GM23248 (cell line): ENCODE measurements around the gene GTF2I. TPM values are rescaled to one million over a fixed set of nuclear protein-coding genes. Genes with fewer than 3 reads are reported as not detected.

Experiments used
- DNase-seq: peaks from one replicate; pipeline ENCODE4 v3.0.0-alpha.2; 2015
- H2AFZ ChIP-seq: fragments of 200-600 bp; sonication (generic); 2 replicates; pipeline ENCODE4 v1.6.1; 2016; ENCODE audit warnings: antibody characterized with exemption
- H3F3A ChIP-seq: fragments of 200-600 bp; sonication (generic); 2 replicates; pipeline ENCODE4 v1.6.1; 2016; ENCODE audit warnings: mild to moderate bottlenecking, antibody characterized with exemption, mixed run types; ENCODE audit not compliant: insufficient read depth
- H3K27ac ChIP-seq: fragments of 200-600 bp; sonication (generic); 2 replicates; pipeline ENCODE4 v1.5.1; 2016; ENCODE audit warnings: mild to moderate bottlenecking
- H3K27me3 ChIP-seq: fragments of 200-600 bp; sonication (generic); replicated peaks from 2 replicates; pipeline ENCODE4 v1.6.1; 2016; ENCODE audit warnings: mild to moderate bottlenecking; ENCODE audit not compliant: insufficient read depth
- H3K36me3 ChIP-seq: fragments of 200-600 bp; sonication (generic); 2 replicates; pipeline ENCODE4 v1.6.1; 2016; ENCODE audit warnings: low read depth, mild to moderate bottlenecking
- H3K4me1 ChIP-seq: fragments of 200-600 bp; sonication (generic); 2 replicates; pipeline ENCODE4 v1.6.1; 2016; ENCODE audit warnings: mild to moderate bottlenecking; ENCODE audit not compliant: insufficient read depth
- H3K4me2 ChIP-seq: fragments of 200-600 bp; sonication (generic); one replicate; pipeline ENCODE4 v1.6.1; 2016; ENCODE audit warnings: mild to moderate bottlenecking; ENCODE audit not compliant: unreplicated experiment
- H3K4me3 ChIP-seq: fragments of 200-600 bp; sonication (generic); 2 replicates; pipeline ENCODE4 v1.5.1; 2016; ENCODE audit warnings: mild to moderate bottlenecking
- H3K79me2 ChIP-seq: fragments of 200-600 bp; sonication (generic); 2 replicates; pipeline ENCODE4 v1.6.1; 2016; ENCODE audit warnings: mild to moderate bottlenecking; ENCODE audit not compliant: insufficient read depth
- H3K9ac ChIP-seq: fragments of 200-600 bp; sonication (generic); 2 replicates; pipeline ENCODE4 v1.6.1; 2016; ENCODE audit warnings: mild to moderate bottlenecking
- H3K9me2 ChIP-seq: fragments of 200-600 bp; sonication (generic); 2 replicates; pipeline ENCODE4 v1.6.1; 2016; ENCODE audit warnings: mixed run types, mild to moderate bottlenecking, moderate library complexity; ENCODE audit not compliant: insufficient read depth
- H3K9me3 ChIP-seq: fragments of 200-600 bp; sonication (generic); one replicate; pipeline ENCODE4 v1.6.1; 2017; ENCODE audit warnings: low read depth
- H4K20me1 ChIP-seq: fragments of 200-600 bp; sonication (generic); 2 replicates; pipeline ENCODE4 v1.6.0; 2016; ENCODE audit not compliant: insufficient read depth
- EZH2 ChIP-seq: fragments of 200-600 bp; sonication (generic); IDR thresholded peaks from 2 replicates; pipeline ENCODE4 v1.6.1; 2018; ENCODE audit warnings: antibody characterized with exemption, mild to moderate bottlenecking; ENCODE audit not compliant: insufficient read depth, poor library complexity, severe bottlenecking
- EZH2phosphoT487 ChIP-seq: fragments of 200-600 bp; sonication (generic); IDR thresholded peaks from 2 replicates; pipeline ENCODE4 v1.6.1; 2018; ENCODE audit warnings: antibody characterized with exemption, moderate library complexity, mild to moderate bottlenecking, low read depth; ENCODE audit not compliant: insufficient read depth
- WGBS, 2 experiments: methylation state at CpG; one replicate each; pipeline ENCODE4 v1.1.6; 2015 to 2017; ENCODE audit warnings: low lambda C conversion rate in 2 of 2, low coverage in 1 of 2; ENCODE audit errors: missing lambda C conversion rate in 2 of 2; 5-methylcytosine and 5-hydroxymethylcytosine counted together
- in situ Hi-C: fragments of 300-500 bp; cut with MboI; formaldehyde crosslinking; loops from 2 replicates; pipeline ENCODE4 v1.15.0; 2020
- polyA plus RNA-seq: library from polyadenylated mRNA; unstranded; fragments of >200 nt; fragmentation: Nextera tagmentation; extraction: Ambion mirVana; gene quantifications from 2 replicates; pipeline ENCODE4 v1.2.1, GENCODE V29; 2016
- total RNA-seq: library from RNA; depleted of rRNA; stranded (reverse); fragments of >200 nt; shearing (Covaris generic); gene quantifications from 2 replicates; pipeline ENCODE4 v1.2.3, GENCODE V29; 2014

GTF2I gene
- total and polyA plus RNA-seq, 2 experiments from 2014 or later = 76.0 to 90.9 TPM

- Histone ChIP-seq H3K4me2 (no peak overlapping the region), H3F3A (no peaks in the 10 kb centered on the region), H3K79me2 (no peaks in the 10 kb centered on the region), H4K20me1 (no peaks in the 10 kb centered on the region), H3K4me1 (no peaks in the 10 kb centered on the region), H3K27me3 (no peaks in the 10 kb centered on the region), H3K9me2 (no peaks in the 10 kb centered on the region), H3K4me3 (no peak overlapping the region), H2AFZ (no peak overlapping the region), H3K36me3 (no peaks in the 10 kb centered on the region), H3K9me3 (no peaks in the 10 kb centered on the region), H3K27ac (no peak overlapping the region), H3K9ac (no peak overlapping the region)
- DNase-seq = no peak
- 78 to 81% methylated on average over 14 of the region's 14 CpGs for WGBS, 2 experiments
- in situ Hi-C loops = no loop called here
- TF ChIP-seq EZH2phosphoT487 = no peak
- no peak for TF ChIP-seq EZH2
Observed at GRCh38 chr7:74619235-74619860, 38.2 kb upstream of the GTF2I start.

GRCh38 chr7:74622228-74622749, 35.2 kb upstream of the GTF2I start:
- Histone ChIP-seq H3K79me2 (no peaks in the 10 kb centered on the region), H3K4me3 (no peak overlapping the region), H4K20me1 (no peaks in the 10 kb centered on the region), H3K9me2 (no peaks in the 10 kb centered on the region), H3F3A (no peaks in the 10 kb centered on the region), H3K27me3 (no peaks in the 10 kb centered on the region), H3K9ac (no peak overlapping the region), H3K9me3 (no peaks in the 10 kb centered on the region), H3K27ac (no peak overlapping the region), H3K36me3 (no peaks in the 10 kb centered on the region), H2AFZ (no peak overlapping the region), H3K4me2 (no peak overlapping the region), H3K4me1 (no peaks in the 10 kb centered on the region)
- in situ Hi-C loops = no loop called here
- no peak for DNase-seq
- TF ChIP-seq EZH2 = no peak
- no peak for TF ChIP-seq EZH2phosphoT487
- 79 to 87% methylated on average over 5 of the region's 5 CpGs for WGBS, 2 experiments

GRCh38 chr7:74623135-74623534, 34.4 kb upstream of the GTF2I start:
- H3K36me3 ChIP-seq = no peaks in the 10 kb centered on the region
- in situ Hi-C loops = no loop called here
- no peak for DNase-seq
- H3K79me2 ChIP-seq = no peaks in the 10 kb centered on the region
- TF ChIP-seq EZH2phosphoT487 (no peak), EZH2 (no peak)
- H3K9ac ChIP-seq = no peak overlapping the region
- H3F3A ChIP-seq = no peaks in the 10 kb centered on the region
- H3K27ac ChIP-seq = no peak overlapping the region
- no peaks in the 10 kb centered on the region for H3K27me3 ChIP-seq
- no peaks in the 10 kb centered on the region for H3K9me2 ChIP-seq
- no peaks in the 10 kb centered on the region for H4K20me1 ChIP-seq
- H3K9me3 ChIP-seq = no peaks in the 10 kb centered on the region
- WGBS, 2 experiments = 86 to 90% methylated on average over 9 of the region's 9 CpGs
- H3K4me1 ChIP-seq = peaks cover 3% of the 10 kb centered on the region; the same call in 1 of the 2 replicates
- no peak overlapping the region for H3K4me3 ChIP-seq
- no peak overlapping the region for H2AFZ ChIP-seq
- H3K4me2 ChIP-seq = no peak overlapping the region

GRCh38 chr7:74625446-74625845, 32.1 kb upstream of the GTF2I start:
- Histone ChIP-seq H2AFZ (peak overlapping the region; percentile 56; the same call in 1 of the 2 replicates), H3K9me3 (no peaks in the 10 kb centered on the region)
- in situ Hi-C loops = no loop called here

More at GRCh38 chr7:74625446-74625845, 32.1 kb upstream of the GTF2I start:
- Histone ChIP-seq H3K27me3 (no peaks in the 10 kb centered on the region), H3K4me2 (peak overlapping the region; percentile 39), H3K4me3 (no peak overlapping the region), H3K9ac (no peak overlapping the region), H3K9me2 (no peaks in the 10 kb centered on the region), H3F3A (no peaks in the 10 kb centered on the region), H3K36me3 (no peaks in the 10 kb centered on the region), H3K27ac (no peak overlapping the region), H3K79me2 (no peaks in the 10 kb centered on the region), H4K20me1 (no peaks in the 10 kb centered on the region), H3K4me1 (peaks cover 8% of the 10 kb centered on the region; the same call in 1 of the 2 replicates)
- TF ChIP-seq EZH2phosphoT487 = no peak
- TF ChIP-seq EZH2 = no peak
- WGBS, 2 experiments = 2 to 3% methylated on average over 3 of the region's 3 CpGs
- peak; percentile 84 for DNase-seq
